Upper lobe of left lung (tissue), 6 donors: ENCODE measurements around the gene CAMK2B. TPM values are rescaled to one million over a fixed set of nuclear protein-coding genes. Genes with fewer than 3 reads are reported as not detected.

Source experiments
- ATAC-seq, 2 donors: fragments of 200-7000 bp; cut with Tn5 transposase; one replicate each; pipeline ENCODE4 v1.9.1; 2022; ENCODE audit warnings: mild to moderate bottlenecking in 2 of 2, moderate library complexity in 2 of 2; ENCODE audit not compliant: low FRiP score in 2 of 2
- DNase-seq, 2 donors: peaks; one replicate each; pipeline ENCODE4 v3.0.0-alpha.2; 2019 to 2020
- H3K27ac ChIP-seq, 4 donors: fragments of 200-600 bp; sonication (generic); one replicate each; pipeline ENCODE4 v1.5.1; 2016 to 2019
- H3K27me3 ChIP-seq, 4 donors: fragments of 200-600 bp; sonication (generic); one replicate each; pipeline ENCODE4 v1.5.1; 2017 to 2019
- H3K36me3 ChIP-seq, 4 donors: fragments of 200-600 bp; sonication (generic); one replicate each; pipeline ENCODE4 v1.5.1; 2016 to 2019
- H3K4me1 ChIP-seq, 4 donors: fragments of 200-600 bp; sonication (generic); one replicate each; pipeline ENCODE4 v1.5.1; 2018 to 2019
- H3K4me3 ChIP-seq, 4 donors: fragments of 200-600 bp; sonication (generic); one replicate each; pipeline ENCODE4 v1.5.1; 2017 to 2019; ENCODE audit warnings: mild to moderate bottlenecking in 2 of 4, moderate library complexity in 1 of 4
- H3K9me3 ChIP-seq, 4 donors: fragments of 200-600 bp; sonication (generic); one replicate each; pipeline ENCODE4 v1.5.1; 2018 to 2019
- CTCF ChIP-seq, 6 experiments: fragments of 450-650 bp in 4 of 6; fragments of 200-600 bp in 2 of 6; sonication (generic) in 2 of 6; IDR thresholded peaks; one replicate each; pipeline ENCODE4 v1.5.1; 2016 to 2019; ENCODE audit warnings: antibody characterized with exemption in 6 of 6
- EP300 ChIP-seq, 4 donors: sonication (generic); formaldehyde crosslinking; IDR thresholded peaks; one replicate each; pipeline ENCODE4 v1.5.1; 2017; ENCODE audit warnings: antibody characterized with exemption in 4 of 4, control low read depth in 2 of 4
- POLR2A ChIP-seq, 4 donors: fragments of 450-650 bp; IDR thresholded peaks; one replicate each; pipeline ENCODE4 v1.5.1; 2016 to 2017; ENCODE audit warnings: antibody characterized with exemption in 4 of 4, mild to moderate bottlenecking in 2 of 4
- POLR2AphosphoS5 ChIP-seq, 2 donors: sonication (generic); formaldehyde crosslinking; IDR thresholded peaks; one replicate each; pipeline ENCODE4 v1.5.1; 2017; ENCODE audit warnings: antibody characterized with exemption in 2 of 2
- WGBS, 2 donors: methylation state at CpG; one replicate each; pipeline ENCODE4 v1.1.5; 2017 to 2018; 5-methylcytosine and 5-hydroxymethylcytosine counted together
- total RNA-seq, 6 donors: library from RNA; depleted of rRNA in 4 of 6; stranded (reverse); fragments of >200 nt in 4 of 6; gene quantifications; one replicate each; pipeline versions ENCODE4 v1.1.0 to v1.2.1, GENCODE V29; 2016 to 2021
- donor health status: DM: no; HTN: no; CAD: no; lungs with moderate emphysema.
- donor health status: DM: no; HTN: yes; CAD: no; lungs with severe emphysema.

Gene CAMK2B
- total RNA-seq, 6 donors from 2014 or later = 0.09 to 1.8 (median 0.27) TPM; not detected in 3

- Histone ChIP-seq H3K9me3 (no peaks in the 10 kb centered on the region), H3K36me3 (peaks cover 9 to 29% (median 20%) of the 10 kb centered on the region in 4 donors), H3K27me3 (no peaks in the 10 kb centered on the region), H3K27ac (no peak overlapping the region), H3K4me1 (no peaks in the 10 kb centered on the region), H3K4me3 (no peak overlapping the region)
- no peak for DNase-seq
- WGBS, 2 donors = 76 to 80% methylated on average over 8 to 13 of the region's 13 CpGs
- ATAC-seq = no peak
- TF ChIP-seq CTCF (IDR thresholded peaks at IDR 0.05) (no peak), POLR2AphosphoS5 (IDR thresholded peaks at IDR 0.05) (no peak), POLR2A (IDR thresholded peaks at IDR 0.05) (no peak), EP300 (IDR thresholded peaks at IDR 0.05) (no peak)
Measured at GRCh38 chr7:44216521-44217222, 108.7 kb downstream of the CAMK2B start.

- TF ChIP-seq EP300 (IDR thresholded peaks at IDR 0.05) (no peak), CTCF (IDR thresholded peaks at IDR 0.05) (no peak), POLR2AphosphoS5 (IDR thresholded peaks at IDR 0.05) (no peak), POLR2A (IDR thresholded peaks at IDR 0.05) (no peak)
- Histone ChIP-seq H3K9me3 (no peaks in the 10 kb centered on the region), H3K4me3 (no peak overlapping the region), H3K36me3 (peaks cover 12 to 36% (median 26%) of the 10 kb centered on the region in 4 donors), H3K4me1 (no peaks in the 10 kb centered on the region), H3K27ac (no peak overlapping the region), H3K27me3 (no peaks in the 10 kb centered on the region)
- 66% methylated on average over 8 of the region's 8 CpGs for WGBS, 2 donors
- ATAC-seq (no peak), DNase-seq (peak in 1 of 2 donors; percentile 67)
Measured at GRCh38 chr7:44216019-44216418, 109.4 kb downstream of the CAMK2B start.

- 92 to 93% methylated on average over 3 to 7 of the region's 7 CpGs for WGBS, 2 donors
Measured at GRCh38 chr7:44215531-44215930, 109.9 kb downstream of the CAMK2B start.

GRCh38 chr7:44213877-44214388, 111.5 kb downstream of the CAMK2B start:
- Histone ChIP-seq H3K36me3 (peaks cover 29 to 57% (median 47%) of the 10 kb centered on the region in 4 donors), H3K9me3 (no peaks in the 10 kb centered on the region), H3K27me3 (no peaks in the 10 kb centered on the region), H3K4me3 (no peak overlapping the region), H3K27ac (no peak overlapping the region), H3K4me1 (no peaks in the 10 kb centered on the region)
- DNase-seq = peak in 1 of 2 donors; percentile 36
- no peak for TF ChIP-seq EP300 (IDR thresholded peaks at IDR 0.05)
- TF ChIP-seq POLR2A (IDR thresholded peaks at IDR 0.05) = no peak
- no peak for TF ChIP-seq POLR2AphosphoS5 (IDR thresholded peaks at IDR 0.05)
- no peak for TF ChIP-seq CTCF (IDR thresholded peaks at IDR 0.05)
- ATAC-seq = no peak
- WGBS, 2 donors = 85 to 88% methylated on average over 9 of the region's 9 CpGs

More at GRCh38 chr7:44215531-44215930, 109.9 kb downstream of the CAMK2B start:
- ATAC-seq (no peak), DNase-seq (peak; percentile 10 to 27)
- H3K4me3 ChIP-seq = no peak overlapping the region
- H3K4me1 ChIP-seq = no peaks in the 10 kb centered on the region
- H3K9me3 ChIP-seq = no peaks in the 10 kb centered on the region
- peaks cover 16 to 41% (median 31%) of the 10 kb centered on the region in 4 donors for H3K36me3 ChIP-seq
- no peaks in the 10 kb centered on the region for H3K27me3 ChIP-seq
- no peak overlapping the region for H3K27ac ChIP-seq
- no peak for TF ChIP-seq CTCF (IDR thresholded peaks at IDR 0.05)
- no peak for TF ChIP-seq POLR2A (IDR thresholded peaks at IDR 0.05)
- no peak for TF ChIP-seq POLR2AphosphoS5 (IDR thresholded peaks at IDR 0.05)
- TF ChIP-seq EP300 (IDR thresholded peaks at IDR 0.05) = no peak
